ENCODE data around the gene WDR7. TPM values are rescaled to one million over a fixed set of nuclear protein-coding genes. Genes with fewer than 3 reads are reported as not detected.

Gene WDR7
- total and polyA plus RNA-seq, 3 donors from 2014 or later: 19.4 to 63.6 (median 35.9) TPM

DNA sequence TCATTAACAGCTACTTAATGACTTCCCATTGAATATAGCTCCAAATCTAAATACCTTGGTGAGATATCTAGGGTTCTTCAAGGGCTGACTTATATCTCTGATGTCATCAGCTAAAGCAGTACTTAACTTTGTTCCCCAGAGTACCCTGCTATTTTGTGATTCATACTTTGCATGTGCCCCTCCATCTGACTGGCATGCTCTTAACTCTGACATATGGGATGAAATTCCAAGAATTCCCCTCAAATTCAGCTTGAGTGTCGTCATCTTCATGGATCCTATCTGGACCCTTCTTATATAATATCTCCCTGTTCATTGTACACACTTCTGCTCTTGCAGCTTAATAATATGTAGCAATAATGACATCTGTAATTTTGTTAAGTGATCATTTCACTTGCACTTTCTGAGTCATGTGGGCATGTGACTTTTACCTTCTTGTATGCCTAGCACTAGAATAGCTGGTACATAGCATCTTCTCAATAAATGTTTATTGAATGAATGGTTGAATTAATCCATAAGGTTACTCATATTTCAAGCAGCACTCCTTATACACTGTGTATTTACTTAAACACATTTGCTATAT is 172.9 kb downstream of the WDR7 start:
- no peak overlapping the region for H3K27ac ChIP-seq
- H3K4me3 ChIP-seq: no peak overlapping the region
- no peaks in the 10 kb centered on the region for H3K9me3 ChIP-seq
- DNase-seq: no peak
- TF ChIP-seq POLR2A (IDR thresholded peaks at IDR 0.05): no peak
- TF ChIP-seq, protein P1, sequence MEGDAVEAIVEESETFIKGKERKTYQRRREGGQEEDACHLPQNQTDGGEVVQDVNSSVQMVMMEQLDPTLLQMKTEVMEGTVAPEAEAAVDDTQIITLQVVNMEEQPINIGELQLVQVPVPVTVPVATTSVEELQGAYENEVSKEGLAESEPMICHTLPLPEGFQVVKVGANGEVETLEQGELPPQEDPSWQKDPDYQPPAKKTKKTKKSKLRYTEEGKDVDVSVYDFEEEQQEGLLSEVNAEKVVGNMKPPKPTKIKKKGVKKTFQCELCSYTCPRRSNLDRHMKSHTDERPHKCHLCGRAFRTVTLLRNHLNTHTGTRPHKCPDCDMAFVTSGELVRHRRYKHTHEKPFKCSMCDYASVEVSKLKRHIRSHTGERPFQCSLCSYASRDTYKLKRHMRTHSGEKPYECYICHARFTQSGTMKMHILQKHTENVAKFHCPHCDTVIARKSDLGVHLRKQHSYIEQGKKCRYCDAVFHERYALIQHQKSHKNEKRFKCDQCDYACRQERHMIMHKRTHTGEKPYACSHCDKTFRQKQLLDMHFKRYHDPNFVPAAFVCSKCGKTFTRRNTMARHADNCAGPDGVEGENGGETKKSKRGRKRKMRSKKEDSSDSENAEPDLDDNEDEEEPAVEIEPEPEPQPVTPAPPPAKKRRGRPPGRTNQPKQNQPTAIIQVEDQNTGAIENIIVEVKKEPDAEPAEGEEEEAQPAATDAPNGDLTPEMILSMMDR (IDR thresholded peaks at IDR 0.05): no peak
- H3K4me1 ChIP-seq: no peaks in the 10 kb centered on the region
- WGBS, 2 donors: 90 to 100% methylated on average over 1 of the region's 1 CpG
- no peaks in the 10 kb centered on the region for H3K36me3 ChIP-seq (ENCODE audit: low read depth, missing control alignments)
- no peaks in the 10 kb centered on the region for H3K27me3 ChIP-seq
- intact Hi-C loops (cut with DNase I; ENCODE audit: low total_unique reads): no loop called here

DNA sequence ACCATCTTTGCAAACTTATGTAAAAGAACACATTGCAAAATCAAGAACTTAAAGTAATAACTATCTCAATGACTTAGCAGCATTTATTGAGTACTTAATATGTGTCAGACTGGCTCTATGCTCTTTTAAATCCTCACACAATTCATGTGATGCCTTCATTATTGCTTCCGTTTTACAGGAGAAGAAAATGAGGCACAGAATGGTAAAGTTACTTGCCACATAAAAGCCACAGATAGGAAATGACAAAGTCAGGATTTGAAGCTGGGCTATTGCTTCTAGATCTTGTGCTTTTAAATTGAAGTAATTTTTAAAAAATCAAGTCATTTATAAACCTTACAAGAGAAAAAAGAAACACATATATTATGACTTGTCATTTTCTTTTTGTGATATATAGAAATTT is 174.2 kb downstream of the WDR7 start:
- TF ChIP-seq, protein P1 (IDR thresholded peaks at IDR 0.05): no peak
- no peak for TF ChIP-seq POLR2A (IDR thresholded peaks at IDR 0.05)
- H3K9me3 ChIP-seq: no peaks in the 10 kb centered on the region
- intact Hi-C loops (cut with DNase I; ENCODE audit: low total_unique reads): no loop called here

DNA sequence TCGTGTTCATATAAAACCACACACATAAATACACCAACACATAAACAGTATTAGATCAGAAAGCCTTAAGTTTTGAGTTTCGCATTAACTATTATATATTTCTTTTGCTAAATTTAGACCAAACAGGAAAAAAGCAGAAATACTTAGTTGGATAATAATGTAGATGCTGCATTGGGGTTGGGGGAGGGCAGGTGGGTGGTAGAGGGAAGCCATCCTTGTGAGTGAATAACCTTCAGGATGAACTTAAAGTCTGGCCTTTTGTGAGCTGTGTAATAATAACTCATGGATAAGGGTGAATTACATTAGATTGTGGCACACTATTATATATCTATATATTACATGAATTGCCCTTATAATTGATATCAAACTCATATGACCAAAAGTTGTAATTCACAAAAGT is 174.7 kb downstream of the WDR7 start:
- no peak for DNase-seq
- Histone ChIP-seq H3K27ac (no peak overlapping the region), H3K36me3 (ENCODE audit: low read depth, missing control alignments) (no peaks in the 10 kb centered on the region), H3K4me1 (no peaks in the 10 kb centered on the region), H3K27me3 (no peaks in the 10 kb centered on the region), H3K9me3 (no peaks in the 10 kb centered on the region), H3K4me3 (no peak overlapping the region)
- no peak for TF ChIP-seq POLR2A (IDR thresholded peaks at IDR 0.05)
- TF ChIP-seq, protein P1 (IDR thresholded peaks at IDR 0.05): no peak
- WGBS, 2 donors: 84 to 87% methylated on average over 2 of the region's 2 CpGs
- intact Hi-C loops (cut with DNase I; ENCODE audit: low total_unique reads): no loop called here

More for the DNA sequence above, 174.2 kb downstream of the WDR7 start:
- 88 to 97% methylated on average over 1 of the region's 1 CpG for WGBS, 2 donors
- no peaks in the 10 kb centered on the region for H3K4me1 ChIP-seq
- no peaks in the 10 kb centered on the region for H3K27me3 ChIP-seq
- H3K27ac ChIP-seq: no peak overlapping the region
- DNase-seq: no peak
- no peak overlapping the region for H3K4me3 ChIP-seq
- H3K36me3 ChIP-seq (ENCODE audit: low read depth, missing control alignments): no peaks in the 10 kb centered on the region

DNA sequence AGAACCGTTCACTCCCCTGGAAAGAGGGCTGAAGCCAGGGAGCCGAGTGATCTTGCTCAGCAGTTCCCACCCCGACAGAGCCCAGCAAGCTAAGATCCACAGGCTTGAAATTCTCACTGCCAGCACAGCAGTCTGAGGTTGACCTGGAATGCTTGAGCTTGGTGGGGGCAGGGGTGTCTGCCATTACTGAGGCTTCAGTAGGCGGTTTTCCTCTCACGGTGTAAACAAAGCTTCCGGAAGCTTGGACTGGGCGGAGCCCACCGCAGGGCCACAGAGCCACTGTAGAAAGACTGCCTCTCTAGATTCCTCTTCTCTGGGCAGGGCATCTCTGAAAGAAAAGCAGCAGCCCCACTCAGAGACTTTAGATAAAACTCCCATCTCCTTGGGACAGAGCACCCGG is 180.8 kb downstream of the WDR7 start:
- no peaks in the 10 kb centered on the region for H3K4me1 ChIP-seq
- no peak overlapping the region for H3K4me3 ChIP-seq
- no peak overlapping the region for H3K27ac ChIP-seq
- no peak for DNase-seq
- TF ChIP-seq, protein P1 (IDR thresholded peaks at IDR 0.05): no peak
- no peak for TF ChIP-seq POLR2A (IDR thresholded peaks at IDR 0.05)
- no peaks in the 10 kb centered on the region for H3K36me3 ChIP-seq (ENCODE audit: low read depth, missing control alignments)
- WGBS, 2 donors: 74 to 92% methylated on average over 2 to 9 of the region's 9 CpGs
- intact Hi-C loops (cut with DNase I; ENCODE audit: low total_unique reads): no loop called here
- no peaks in the 10 kb centered on the region for H3K9me3 ChIP-seq
- no peaks in the 10 kb centered on the region for H3K27me3 ChIP-seq

DNA sequence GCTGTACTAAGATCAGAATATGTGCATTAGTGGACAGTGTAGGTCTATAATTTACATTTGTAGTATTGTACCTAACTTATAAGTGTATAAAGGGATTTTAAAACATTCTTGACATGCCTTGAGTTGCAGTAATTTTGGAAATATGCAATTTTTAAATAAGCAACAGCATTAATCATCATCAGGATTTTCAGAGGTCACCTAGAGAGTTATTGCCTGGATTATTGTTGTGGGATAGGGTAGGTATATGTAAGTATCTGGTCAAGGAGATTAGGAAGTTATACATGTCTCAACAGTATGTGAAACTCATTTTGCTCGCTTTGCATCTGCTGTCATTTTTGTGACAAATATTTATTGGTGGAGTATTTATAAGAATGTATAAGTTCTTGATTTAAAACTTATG is 184.2 kb downstream of the WDR7 start:
- TF ChIP-seq, protein P1 (IDR thresholded peaks at IDR 0.05): no peak
- TF ChIP-seq POLR2A (IDR thresholded peaks at IDR 0.05): no peak
- Histone ChIP-seq H3K4me3 (no peak overlapping the region), H3K27ac (no peak overlapping the region), H3K4me1 (no peaks in the 10 kb centered on the region), H3K27me3 (no peaks in the 10 kb centered on the region), H3K36me3 (ENCODE audit: low read depth, missing control alignments) (no peaks in the 10 kb centered on the region), H3K9me3 (no peaks in the 10 kb centered on the region)
- intact Hi-C loops (cut with DNase I; ENCODE audit: low total_unique reads): no loop called here
- 91 to 97% methylated on average over 1 of the region's 1 CpG for WGBS, 2 donors
- no peak for DNase-seq

All from testis (tissue), 3 donors.